NCI-H1694 (cell line): ENCODE measurements around the gene SPOCD1.

Experiments used
- DNase-seq: peaks from one replicate; lab custom pipeline; 2025; lab: John Stamatoyannopoulos, UW

The SPOCD1 gene

DNA sequence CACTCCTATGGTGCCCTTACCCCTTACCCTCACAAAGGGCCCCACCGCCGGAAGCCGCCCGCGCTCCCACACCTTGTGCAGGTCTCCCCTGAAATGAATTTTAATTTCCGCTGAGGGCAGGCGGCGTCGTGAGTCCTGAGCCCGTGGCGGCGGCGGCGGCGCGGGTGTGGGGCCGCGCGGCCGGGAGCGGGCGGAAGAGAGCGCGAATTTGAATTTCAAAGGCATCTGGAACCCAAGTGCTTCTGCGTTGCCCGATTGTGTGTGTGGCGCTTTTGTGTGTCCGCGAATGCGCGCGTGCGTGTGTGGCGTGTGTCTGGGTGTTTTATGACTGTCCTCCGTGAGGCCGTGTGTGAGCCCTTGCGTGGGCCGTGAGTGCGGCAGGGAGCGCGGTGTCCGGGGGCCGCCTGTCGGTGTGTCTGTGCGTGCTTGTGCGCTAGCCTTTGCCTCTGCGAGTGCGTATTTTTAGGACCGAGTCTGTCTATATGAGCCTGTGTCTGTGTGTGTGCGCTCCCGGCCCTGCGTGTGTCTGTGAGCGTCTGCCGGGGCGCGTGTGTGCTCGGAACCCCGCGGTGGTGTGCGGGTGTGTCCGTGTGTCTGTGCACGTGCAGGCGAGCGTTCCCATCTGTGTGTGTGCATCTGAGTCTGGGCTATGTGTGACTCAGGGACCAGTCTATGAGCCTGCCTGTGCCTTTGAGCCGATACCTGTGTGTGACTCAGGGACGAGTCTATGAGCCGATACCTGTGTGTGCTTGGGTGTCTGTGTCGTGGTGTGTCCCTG is 43.7 kb downstream of the SPOCD1 start:
- no peak for DNase-seq

- peak; percentile 63 for DNase-seq
Observed at GRCh38 chr1:31769720-31770390, 46.0 kb downstream of the SPOCD1 start.

- no peak for DNase-seq
Observed at GRCh38 chr1:31768939-31769704, 46.7 kb downstream of the SPOCD1 start.

DNA sequence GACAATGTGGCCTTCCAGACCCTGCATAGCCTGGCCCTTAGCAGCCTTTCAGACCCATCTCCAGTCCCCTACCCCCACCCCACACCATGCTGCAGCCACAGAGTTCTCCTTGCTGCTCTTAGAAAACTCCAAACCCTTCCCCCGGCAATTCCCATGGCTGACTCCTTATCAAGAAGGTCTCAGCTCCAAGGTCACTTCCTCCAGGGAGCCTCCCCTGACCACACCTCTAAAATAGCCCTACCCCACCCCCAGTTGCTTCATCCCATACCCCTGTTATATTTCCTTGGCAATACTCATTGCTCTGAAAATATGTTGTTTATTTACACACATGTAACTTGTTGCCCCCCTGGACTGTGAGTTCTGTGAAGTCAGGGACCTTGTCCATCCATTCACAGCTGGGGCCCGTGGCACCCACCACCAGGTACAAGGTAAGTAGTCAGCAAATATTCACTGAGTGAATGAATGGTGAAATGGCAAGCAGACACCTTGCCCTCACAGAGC is 47.4 kb downstream of the SPOCD1 start:
- DNase-seq, result no peak

DNA sequence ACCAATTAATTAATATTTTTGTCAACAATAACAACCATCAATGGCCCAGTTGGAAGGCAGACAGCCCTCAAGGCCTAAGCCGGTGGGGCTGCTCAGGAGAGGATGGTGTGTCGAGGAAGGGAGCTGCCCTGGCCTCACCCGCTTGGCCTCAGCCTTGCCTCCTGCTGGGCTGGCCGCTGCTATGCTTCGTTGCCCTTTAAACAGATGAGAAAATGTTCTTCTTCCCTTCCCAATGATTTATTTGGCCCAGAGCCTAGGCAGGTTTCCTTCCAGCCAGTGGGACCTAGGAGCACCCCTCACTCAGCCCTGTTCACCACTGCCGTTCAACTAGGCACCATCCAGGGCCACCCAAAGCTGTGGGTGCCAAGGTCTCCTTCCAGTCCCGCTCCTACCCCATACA is 48.6 kb downstream of the SPOCD1 start:
- DNase-seq, result no peak

GRCh38 chr1:31765516-31765915 is 50.3 kb downstream of the SPOCD1 start:
- DNase-seq, result no peak

- DNase-seq, result peak; percentile 69
Observed at GRCh38 chr1:31765041-31765467, 50.8 kb downstream of the SPOCD1 start.

DNA sequence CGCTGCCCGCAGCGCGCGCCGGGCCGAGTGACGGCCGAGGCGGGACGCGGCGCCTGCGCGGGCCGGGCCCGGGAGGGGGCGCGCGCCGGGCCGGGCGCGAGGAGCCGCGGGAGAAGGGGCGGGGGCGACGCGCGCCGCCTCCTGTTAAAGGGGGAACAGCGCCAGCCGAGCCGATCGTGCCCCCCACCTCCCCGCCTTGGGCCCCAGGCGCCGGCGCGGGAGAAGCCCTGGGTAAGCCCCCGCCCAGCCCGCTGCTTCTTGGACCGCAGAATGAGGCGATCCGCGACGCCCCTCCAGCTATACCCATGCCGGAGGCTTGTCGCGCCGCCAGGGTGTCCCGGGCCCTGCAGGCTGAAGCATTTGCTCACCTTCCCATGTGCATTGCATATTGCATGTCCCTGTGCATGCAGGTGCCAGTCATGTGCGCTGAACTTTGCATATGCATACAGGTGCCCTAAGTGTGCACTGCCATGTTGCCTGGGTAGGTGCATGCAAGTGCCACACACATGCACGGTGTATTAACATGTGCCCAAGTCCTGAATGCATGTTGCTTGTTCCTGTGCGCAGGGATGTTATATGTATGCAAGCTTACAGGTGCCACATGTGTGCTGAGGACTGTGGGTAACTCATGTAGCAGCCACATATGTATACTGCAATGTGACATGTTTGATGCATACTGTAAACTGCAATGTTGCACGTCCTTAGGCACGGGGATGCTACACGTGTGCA is 51.3 kb downstream of the SPOCD1 start, which contains the start of gene ADGRB2:
Gene ADGRB2 (minus strand): TSS at position 29 of the 729 bp plus-strand sequence. CDS start 7,119 bp downstream, outside the sequence.
- DNase-seq, result no peak

GRCh38 chr1:31763671-31764311 is 52.0 kb downstream of the SPOCD1 start:
- no peak for DNase-seq

DNA sequence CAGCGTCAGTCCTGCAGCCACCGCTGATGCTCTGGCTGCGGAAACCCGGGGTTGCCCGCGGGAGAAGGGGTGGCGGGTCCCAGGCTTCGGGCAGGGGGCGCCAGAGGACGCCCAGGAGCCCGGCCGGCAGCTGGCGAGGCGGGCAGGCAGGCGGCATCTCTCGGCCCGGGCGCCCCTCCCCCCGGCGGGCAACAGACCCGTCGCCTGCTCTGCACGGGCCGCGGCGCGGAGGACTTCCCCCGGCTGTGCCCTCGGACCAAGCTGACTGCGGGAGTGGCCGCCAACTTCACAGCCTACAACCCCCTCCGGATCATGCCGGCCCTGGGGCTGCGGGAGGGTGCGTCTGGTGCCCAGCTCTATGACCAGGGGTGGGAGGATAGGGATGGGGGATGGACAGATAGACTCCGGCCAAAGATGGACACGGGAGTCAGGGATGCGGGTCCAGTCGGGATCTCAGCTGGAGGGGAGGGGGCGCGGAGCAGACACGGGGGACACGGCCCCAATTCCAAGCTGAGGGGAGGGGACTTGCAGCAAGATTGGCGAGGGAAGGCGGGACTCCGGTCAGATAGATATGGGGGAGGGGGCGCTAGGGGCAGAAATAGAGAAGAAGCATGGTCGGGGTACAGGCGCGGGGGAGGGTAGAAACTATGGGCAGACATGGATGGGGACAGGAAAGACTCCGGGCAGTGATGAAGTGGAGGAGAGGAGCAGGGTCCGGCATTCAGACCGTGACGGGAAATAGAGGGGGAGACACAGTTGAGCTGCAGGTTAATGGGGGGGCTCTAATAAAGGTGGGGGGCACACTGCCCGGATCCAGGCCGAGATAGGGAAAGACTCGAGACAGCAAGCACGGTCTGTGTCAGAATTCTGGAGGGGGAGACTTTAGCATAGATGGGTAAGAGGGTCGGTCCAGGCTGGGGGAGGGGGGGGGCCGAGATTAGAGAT is 52.8 kb downstream of the SPOCD1 start:
- peak; percentile 38 for DNase-seq

DNA sequence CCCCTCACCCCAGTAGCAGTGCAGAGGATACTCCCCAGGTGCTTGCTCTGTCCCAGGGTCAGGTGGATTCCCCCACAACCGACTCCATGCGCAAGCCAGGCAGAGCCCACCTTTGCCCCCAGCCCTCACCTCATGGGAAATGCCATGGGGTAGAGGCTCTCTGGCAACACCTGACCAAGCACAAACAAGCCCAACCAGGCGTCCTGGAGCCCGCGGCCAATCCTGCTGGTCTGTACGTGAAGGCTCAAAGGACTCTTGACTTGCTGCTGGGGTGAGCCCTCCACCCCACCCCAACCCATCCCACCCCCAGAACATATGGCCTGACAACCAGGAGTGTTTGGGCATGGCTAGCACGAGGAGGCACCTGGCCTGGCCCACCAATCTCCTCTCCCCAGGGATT is 53.5 kb downstream of the SPOCD1 start:
- DNase-seq, result no peak

- DNase-seq, result no peak
Observed at GRCh38 chr1:31761883-31762282, 53.9 kb downstream of the SPOCD1 start.

DNA sequence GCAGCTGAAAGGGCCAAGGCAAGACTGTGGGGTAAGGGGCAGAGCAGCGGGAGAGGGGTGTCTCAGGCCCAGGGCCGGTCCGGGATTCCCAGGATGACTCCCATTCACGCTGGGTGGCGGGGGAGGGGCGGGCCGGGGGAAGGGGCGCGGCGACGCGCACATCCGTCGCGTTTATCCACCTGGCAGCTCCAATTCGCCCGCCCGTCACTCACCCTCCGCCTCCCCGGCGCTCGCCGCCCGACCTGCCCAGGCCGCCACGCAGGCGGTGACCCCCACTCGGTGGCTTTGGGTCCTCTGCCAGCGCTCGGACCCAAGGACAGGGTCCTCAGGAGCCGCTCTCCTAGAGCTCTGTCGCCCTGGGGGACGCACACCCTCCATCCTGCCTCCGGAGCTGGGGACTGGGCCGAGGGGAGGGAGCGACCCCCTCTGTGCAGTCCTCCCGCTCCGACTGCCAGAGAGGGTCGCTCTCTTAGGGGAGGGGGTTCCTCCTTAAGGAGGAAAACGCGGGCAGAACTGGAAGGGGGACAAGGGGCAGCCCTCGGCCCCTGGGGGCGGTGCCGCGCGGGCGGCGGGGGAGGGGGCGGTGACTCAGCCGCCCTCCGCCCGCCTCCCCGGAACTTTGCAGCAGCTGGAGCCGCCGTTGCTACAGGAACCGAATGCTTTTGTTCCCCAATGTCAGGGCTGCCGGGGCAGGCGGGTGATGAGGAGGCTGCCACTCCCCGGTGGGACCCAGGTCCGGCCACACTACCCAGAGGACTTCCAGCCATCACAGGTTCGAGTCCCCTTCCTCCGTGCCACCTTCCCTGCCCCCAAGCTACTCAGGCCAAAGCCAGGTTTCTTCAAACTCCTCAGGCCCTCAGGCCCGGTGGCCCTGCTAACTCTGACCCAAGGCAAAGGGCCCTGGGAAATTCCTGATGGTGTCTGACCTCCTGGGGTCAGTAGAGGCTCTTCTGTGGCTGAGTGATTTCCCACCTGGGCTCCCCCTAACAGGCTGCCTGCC is 55.1 kb downstream of the SPOCD1 start:
- DNase-seq, result no peak

- no peak for DNase-seq
Observed at GRCh38 chr1:31759298-31760023, 56.4 kb downstream of the SPOCD1 start.

- no peak for DNase-seq
Observed at GRCh38 chr1:31758823-31759222, 57.0 kb downstream of the SPOCD1 start.

- DNase-seq, result no peak
Observed at GRCh38 chr1:31757989-31758388, 57.8 kb downstream of the SPOCD1 start.

DNA sequence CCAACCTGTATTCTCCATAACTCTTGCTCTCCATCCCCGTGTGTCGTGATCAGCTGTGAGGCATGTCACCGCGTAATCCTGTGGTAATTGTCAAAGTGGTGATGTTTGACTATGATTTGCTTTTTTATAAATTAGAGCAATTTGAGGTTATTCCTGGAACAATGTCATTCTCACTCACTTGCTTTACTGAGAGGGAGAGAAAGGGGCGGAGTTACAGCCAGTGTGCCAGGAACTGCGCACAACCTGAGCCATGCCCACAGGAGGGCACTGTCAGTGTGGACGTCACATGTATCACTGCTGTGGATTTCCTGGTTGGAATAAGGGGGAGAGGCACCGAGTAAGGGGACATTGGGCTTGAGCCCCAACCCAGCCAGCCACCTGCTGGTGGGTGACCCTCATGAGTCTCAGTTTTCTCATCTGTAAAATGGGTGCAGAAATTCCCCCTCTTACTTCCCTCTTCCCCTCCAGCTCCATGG is 58.6 kb downstream of the SPOCD1 start:
- DNase-seq, result no peak

DNA sequence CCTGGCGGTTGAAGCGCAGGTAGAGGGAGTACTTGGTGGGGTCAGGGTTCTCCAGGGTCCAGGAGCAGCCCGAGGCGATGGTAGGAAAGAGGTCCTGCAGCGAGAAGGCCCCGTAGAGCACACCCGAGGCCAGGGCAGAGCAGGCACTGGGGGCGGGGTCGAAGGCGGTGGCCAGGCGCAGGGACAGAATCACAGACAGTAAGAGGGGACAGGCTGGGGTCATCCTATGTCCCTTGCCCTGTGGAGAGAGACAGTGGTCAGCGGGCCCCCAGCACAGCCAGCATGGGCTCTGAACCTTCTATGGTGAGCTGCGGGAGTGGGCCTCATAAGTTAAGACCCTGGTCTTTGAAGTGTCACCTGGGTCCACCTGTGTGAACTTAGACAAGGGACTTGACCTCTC is 59.2 kb downstream of the SPOCD1 start:
- no peak for DNase-seq
